Mesenchymal stem cell (in vitro differentiated cells and primary cell): ENCODE data around the gene PLEKHD1.

Experiments
- DNase-seq: peaks from one replicate; pipeline ENCODE4 v3.0.0-alpha.2; 2013
- H2AFZ ChIP-seq: one replicate; pipeline ENCODE4 v1.6.1; 2013; ENCODE audit warnings: low read depth, mild to moderate bottlenecking, control low read depth, inconsistent platforms, low read length, moderate library complexity
- H2AK5ac ChIP-seq: 2 replicates; pipeline ENCODE4 v1.6.1; 2013; ENCODE audit warnings: low read length, moderate library complexity, mild to moderate bottlenecking, inconsistent platforms; ENCODE audit not compliant: severe bottlenecking
- H2BK120ac ChIP-seq: one replicate; pipeline ENCODE4 v1.6.1; 2013; ENCODE audit warnings: low read depth, mild to moderate bottlenecking, inconsistent platforms, low read length, moderate library complexity
- H2BK12ac ChIP-seq, 2 experiments: one replicate each; pipeline ENCODE4 v1.6.1; 2013; ENCODE audit warnings: inconsistent platforms in 2 of 2, low read length in 2 of 2, mild to moderate bottlenecking in 2 of 2, moderate library complexity in 2 of 2, control low read depth in 1 of 2
- H2BK15ac ChIP-seq: one replicate; pipeline ENCODE4 v1.6.1; 2013; ENCODE audit warnings: mild to moderate bottlenecking, low read depth, inconsistent platforms; ENCODE audit not compliant: poor library complexity, severe bottlenecking
- H2BK5ac ChIP-seq: 2 replicates; pipeline ENCODE4 v1.6.1; 2013; ENCODE audit warnings: low read depth, mild to moderate bottlenecking, low read length, control low read depth, inconsistent platforms; ENCODE audit not compliant: poor library complexity, severe bottlenecking
- H3K14ac ChIP-seq, 2 experiments: one replicate each; pipeline ENCODE4 v1.6.1; 2013; ENCODE audit warnings: inconsistent platforms in 2 of 2, low read length in 2 of 2, control low read depth in 1 of 2, mild to moderate bottlenecking in 1 of 2, moderate library complexity in 1 of 2
- H3K18ac ChIP-seq, 2 experiments: one replicate each; pipeline ENCODE4 v1.6.1; 2013; ENCODE audit warnings: inconsistent platforms in 2 of 2, low read length in 2 of 2, control low read depth in 1 of 2, low read depth in 1 of 2, mild to moderate bottlenecking in 1 of 2
- H3K23ac ChIP-seq, 2 experiments: one replicate each; pipeline ENCODE4 v1.6.1; 2013; ENCODE audit warnings: inconsistent platforms in 2 of 2, low read length in 2 of 2, mild to moderate bottlenecking in 2 of 2, moderate library complexity in 2 of 2, control low read depth in 1 of 2
- H3K27ac ChIP-seq: 2 replicates; pipeline ENCODE4 v1.5.1; 2013; ENCODE audit warnings: mild to moderate bottlenecking, moderate library complexity, low read length, control low read depth, inconsistent platforms; ENCODE audit not compliant: poor library complexity, severe bottlenecking
- H3K27me3 ChIP-seq, 2 experiments: 2 replicates each; pipeline versions ENCODE4 v1.6.1 to v1.7.0; 2013; ENCODE audit warnings: low read length in 2 of 2, mild to moderate bottlenecking in 2 of 2, moderate library complexity in 2 of 2, control low read depth in 1 of 2, inconsistent platforms in 1 of 2; ENCODE audit not compliant: control insufficient read depth in 1 of 2, insufficient read depth in 1 of 2
- H3K36me3 ChIP-seq, 2 experiments: 2 replicates each; pipeline versions ENCODE4 v1.6.1 to v1.7.0; 2013; ENCODE audit warnings: low read length in 2 of 2, control low read depth in 1 of 2, inconsistent platforms in 1 of 2, low read depth in 1 of 2, mild to moderate bottlenecking in 1 of 2; ENCODE audit not compliant: insufficient read depth in 2 of 2, control insufficient read depth in 1 of 2
- H3K4ac ChIP-seq, 2 experiments: one replicate each; pipeline ENCODE4 v1.6.1; 2013; ENCODE audit warnings: inconsistent platforms in 2 of 2, low read length in 2 of 2, mild to moderate bottlenecking in 2 of 2, moderate library complexity in 2 of 2, control low read depth in 1 of 2, low read depth in 1 of 2
- H3K4me1 ChIP-seq: 2 replicates; pipeline ENCODE4 v1.6.1; 2013; ENCODE audit warnings: low read depth, low read length, control low read depth; ENCODE audit not compliant: control insufficient read depth, insufficient read depth
- H3K4me2 ChIP-seq: 2 replicates; pipeline ENCODE4 v1.6.1; 2013; ENCODE audit warnings: low read length, mild to moderate bottlenecking, inconsistent platforms; ENCODE audit not compliant: poor library complexity, severe bottlenecking
- H3K4me3 ChIP-seq, 2 experiments: 2 replicates each; pipeline versions ENCODE4 v1.5.1 to v1.7.0; 2013; ENCODE audit warnings: low read length in 2 of 2, mild to moderate bottlenecking in 2 of 2, control low read depth in 1 of 2, low read depth in 1 of 2; ENCODE audit not compliant: insufficient read depth in 1 of 2
- H3K79me1 ChIP-seq: replicated peaks from 2 replicates; pipeline ENCODE4 v1.6.1; 2013; ENCODE audit warnings: mild to moderate bottlenecking, control low read depth, low read length, inconsistent platforms; ENCODE audit not compliant: poor library complexity, severe bottlenecking
- H3K9ac ChIP-seq: 2 replicates; pipeline ENCODE4 v1.7.0; 2013; ENCODE audit warnings: mild to moderate bottlenecking, low read length, moderate library complexity
- H3K9me3 ChIP-seq: 2 replicates; pipeline ENCODE4 v1.7.0; 2013; ENCODE audit warnings: mild to moderate bottlenecking, low read length; ENCODE audit not compliant: control insufficient read depth
- H4K8ac ChIP-seq: one replicate; pipeline ENCODE4 v1.6.1; 2013; ENCODE audit warnings: inconsistent platforms, mild to moderate bottlenecking, low read length, moderate library complexity
- H4K91ac ChIP-seq: one replicate; pipeline ENCODE4 v1.6.1; 2013; ENCODE audit warnings: mild to moderate bottlenecking, low read length, inconsistent platforms
- WGBS: methylation state at CpG from one replicate; pipeline ENCODE4 v1.1.7; 2013; ENCODE audit warnings: mixed read lengths; 5-methylcytosine and 5-hydroxymethylcytosine counted together

PLEKHD1 gene

GRCh38 chr14:69572841-69573135 lies 88.3 kb downstream of the PLEKHD1 start:
- Histone ChIP-seq H3K14ac (no peak overlapping the region), H3K9ac (no peak overlapping the region), H2BK15ac (no peak overlapping the region), H3K4me1 (peaks cover 22% of the 10 kb centered on the region), H2AK5ac (no peak overlapping the region), H3K4ac (no peak overlapping the region), H2BK12ac (no peak overlapping the region), H2BK5ac (no peak overlapping the region), H3K9me3 (no peaks in the 10 kb centered on the region), H3K23ac (no peak overlapping the region), H3K18ac (no peak overlapping the region), H3K79me1 (no peaks in the 10 kb centered on the region), H3K36me3 (peaks cover 0 to 7% of the 10 kb centered on the region in 2 experiments), H3K4me2 (no peak overlapping the region), H4K8ac (no peak overlapping the region), H2AFZ (no peak overlapping the region), H3K4me3 (peak overlapping the region in 1 of 2 experiments; percentile 53), H4K91ac (no peak overlapping the region), H3K27ac (no peak overlapping the region), H3K27me3 (peaks cover 64 to 90% of the 10 kb centered on the region in 2 experiments), H2BK120ac (no peak overlapping the region)
- WGBS: 88% methylated on average over 25 of the region's 40 CpGs
- no peak for DNase-seq

- Histone ChIP-seq H2BK120ac (no peak overlapping the region), H3K79me1 (no peaks in the 10 kb centered on the region), H2BK5ac (no peak overlapping the region), H3K9me3 (no peaks in the 10 kb centered on the region), H3K27ac (no peak overlapping the region), H3K4me3 (no peak overlapping the region), H3K4me2 (no peak overlapping the region), H2BK15ac (no peak overlapping the region), H4K91ac (no peak overlapping the region), H2BK12ac (no peak overlapping the region), H3K18ac (no peak overlapping the region), H4K8ac (no peak overlapping the region), H3K36me3 (peaks cover 0 to 7% of the 10 kb centered on the region in 2 experiments), H3K4me1 (peaks cover 22% of the 10 kb centered on the region), H3K23ac (no peak overlapping the region), H3K9ac (no peak overlapping the region), H2AK5ac (no peak overlapping the region), H3K4ac (no peak overlapping the region), H3K27me3 (peaks cover 60 to 85% of the 10 kb centered on the region in 2 experiments), H2AFZ (no peak overlapping the region), H3K14ac (no peak overlapping the region)
- DNase-seq: no peak
- WGBS: 94% methylated on average over 51 of the region's 51 CpGs
Observed at GRCh38 chr14:69573205-69573830, 88.8 kb downstream of the PLEKHD1 start.

GRCh38 chr14:69573831-69574262 lies 89.3 kb downstream of the PLEKHD1 start:
- 34% methylated on average over 14 of the region's 15 CpGs for WGBS
- Histone ChIP-seq H3K79me1 (no peaks in the 10 kb centered on the region), H2AK5ac (no peak overlapping the region), H3K9me3 (no peaks in the 10 kb centered on the region), H4K91ac (no peak overlapping the region), H3K27me3 (peaks cover 62 to 80% of the 10 kb centered on the region in 2 experiments), H3K27ac (no peak overlapping the region), H3K9ac (no peak overlapping the region), H2AFZ (no peak overlapping the region), H3K4me1 (peaks cover 22% of the 10 kb centered on the region), H3K4me2 (peak overlapping the region; percentile 91), H3K36me3 (peaks cover 0 to 7% of the 10 kb centered on the region in 2 experiments), H3K14ac (no peak overlapping the region), H3K23ac (no peak overlapping the region), H3K4ac (no peak overlapping the region), H3K4me3 (no peak overlapping the region), H2BK12ac (no peak overlapping the region), H2BK120ac (no peak overlapping the region), H2BK5ac (no peak overlapping the region), H2BK15ac (no peak overlapping the region), H3K18ac (no peak overlapping the region), H4K8ac (no peak overlapping the region)
- DNase-seq: no peak

- peaks cover 64 to 74% of the 10 kb centered on the region in 2 experiments for H3K27me3 ChIP-seq
- no peaks in the 10 kb centered on the region for H3K79me1 ChIP-seq
- DNase-seq: peak; percentile 56
- H2BK5ac ChIP-seq: no peak within 1 kb of the TSS
- no peak within 1 kb of the TSS for H2AK5ac ChIP-seq
- no peak within 1 kb of the TSS for H2AFZ ChIP-seq
- H3K36me3 ChIP-seq: peaks cover 0 to 7% of the 10 kb centered on the region in 2 experiments
- no peak within 1 kb of the TSS for H2BK120ac ChIP-seq
- H2BK12ac ChIP-seq: no peak within 1 kb of the TSS
- H3K4ac ChIP-seq: no peak within 1 kb of the TSS
- no peak within 1 kb of the TSS for H4K8ac ChIP-seq
- H3K9ac ChIP-seq: no peak within 1 kb of the TSS
- no peak within 1 kb of the TSS for H3K18ac ChIP-seq
- H3K4me2 ChIP-seq: peak within 1 kb of the TSS; percentile 91
- no peak within 1 kb of the TSS for H3K23ac ChIP-seq
- H3K9me3 ChIP-seq: no peaks in the 10 kb centered on the region
- no peak within 1 kb of the TSS for H2BK15ac ChIP-seq
- peaks cover 22% of the 10 kb centered on the region for H3K4me1 ChIP-seq
- H3K14ac ChIP-seq: no peak within 1 kb of the TSS
- no peak within 1 kb of the TSS for H4K91ac ChIP-seq
- 4% methylated on average over 38 of the region's 52 CpGs for WGBS
- H3K27ac ChIP-seq: no peak within 1 kb of the TSS
- H3K4me3 ChIP-seq: peak within 1 kb of the TSS; percentile 40 to 47
Observed at GRCh38 chr14:69574263-69574953, 89.9 kb downstream of the PLEKHD1 start, which contains the start of gene CCDC177. CCDC177 (minus strand) TSS chr14:69574871; CDS start chr14:69573622, 1,249 bp downstream.
